ENCODE data around the gene ASB13.

GRCh38 chr10:5708356-5708755 is 42.0 kb upstream of the ASB13 start:
- no peak for TF ChIP-seq TARDBP (IDR thresholded peaks at IDR 0.05)
- no peak for TF ChIP-seq SP1 (IDR thresholded peaks at IDR 0.05)
- TF ChIP-seq HDGF (IDR thresholded peaks at IDR 0.05; ENCODE audit: borderline replicate concordance): no peak
- TF ChIP-seq SUZ12 (IDR thresholded peaks at IDR 0.05): no peak
- TF ChIP-seq ZNF384 (IDR thresholded peaks at IDR 0.05): no peak
- TF ChIP-seq BHLHE40 (IDR thresholded peaks at IDR 0.05; ENCODE audit: borderline replicate concordance): no peak
- TF ChIP-seq ARNT (IDR thresholded peaks at IDR 0.05): no peak
- TF ChIP-seq ELF4 (IDR thresholded peaks at IDR 0.05): no peak
- TF ChIP-seq NFRKB (IDR thresholded peaks at IDR 0.05): no peak
- TF ChIP-seq FOXK2 (IDR thresholded peaks at IDR 0.05): no peak
- no peak for TF ChIP-seq FOXM1 (IDR thresholded peaks at IDR 0.05; ENCODE audit: borderline replicate concordance)
- no peak for TF ChIP-seq CTBP1 (IDR thresholded peaks at IDR 0.05; ENCODE audit: borderline replicate concordance)
- TF ChIP-seq LEF1 (IDR thresholded peaks at IDR 0.05; ENCODE audit: borderline replicate concordance): no peak
- no peak for TF ChIP-seq FOXA1 (IDR thresholded peaks at IDR 0.05)
